ENCODE results near the gene CACNA1C.

DNA sequence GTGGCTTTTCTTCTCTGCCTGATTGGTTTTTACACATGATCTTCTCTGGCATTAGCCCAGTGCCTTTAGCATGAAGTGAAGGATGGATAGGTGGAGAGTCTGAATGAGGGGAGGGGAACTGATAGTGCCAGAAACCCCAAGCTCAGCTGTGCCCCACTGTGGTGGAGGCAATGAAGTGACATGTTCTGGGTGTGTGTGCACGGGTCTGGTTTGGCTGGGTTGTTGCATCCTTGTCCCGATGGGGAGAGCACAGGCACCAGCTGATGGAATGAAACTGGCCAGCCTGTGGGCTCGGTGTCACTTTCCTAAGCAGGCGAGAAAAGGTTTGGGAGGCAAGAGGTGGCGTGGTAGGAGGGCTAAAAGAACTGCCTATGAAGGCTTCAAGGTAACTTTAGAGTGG is 65.3 kb downstream of the CACNA1C start:
- TF ChIP-seq CTCF (IDR thresholded peaks at IDR 0.05), result no peak
- TF ChIP-seq POLR2A (IDR thresholded peaks at IDR 0.05), result no peak
- no peak for TF ChIP-seq POLR2AphosphoS5 (IDR thresholded peaks at IDR 0.05)
